GM18907 (cell line): ENCODE data around the gene LY6G5B.

Experiments used
- ATAC-seq: cut with Tn5 transposase; IDR thresholded peaks from one replicate; pipeline ENCODE4 v1.9.1; 2021; ENCODE audit warnings: mild to moderate bottlenecking, moderate library complexity; ENCODE audit not compliant: unreplicated experiment

LY6G5B gene

GRCh38 chr6:31669676-31670075 lies at the start of gene LY6G5B:
Gene LY6G5B (plus strand): TSS chr6:31669976. CDS start chr6:31670951, 975 bp downstream.
- ATAC-seq: no peak

DNA sequence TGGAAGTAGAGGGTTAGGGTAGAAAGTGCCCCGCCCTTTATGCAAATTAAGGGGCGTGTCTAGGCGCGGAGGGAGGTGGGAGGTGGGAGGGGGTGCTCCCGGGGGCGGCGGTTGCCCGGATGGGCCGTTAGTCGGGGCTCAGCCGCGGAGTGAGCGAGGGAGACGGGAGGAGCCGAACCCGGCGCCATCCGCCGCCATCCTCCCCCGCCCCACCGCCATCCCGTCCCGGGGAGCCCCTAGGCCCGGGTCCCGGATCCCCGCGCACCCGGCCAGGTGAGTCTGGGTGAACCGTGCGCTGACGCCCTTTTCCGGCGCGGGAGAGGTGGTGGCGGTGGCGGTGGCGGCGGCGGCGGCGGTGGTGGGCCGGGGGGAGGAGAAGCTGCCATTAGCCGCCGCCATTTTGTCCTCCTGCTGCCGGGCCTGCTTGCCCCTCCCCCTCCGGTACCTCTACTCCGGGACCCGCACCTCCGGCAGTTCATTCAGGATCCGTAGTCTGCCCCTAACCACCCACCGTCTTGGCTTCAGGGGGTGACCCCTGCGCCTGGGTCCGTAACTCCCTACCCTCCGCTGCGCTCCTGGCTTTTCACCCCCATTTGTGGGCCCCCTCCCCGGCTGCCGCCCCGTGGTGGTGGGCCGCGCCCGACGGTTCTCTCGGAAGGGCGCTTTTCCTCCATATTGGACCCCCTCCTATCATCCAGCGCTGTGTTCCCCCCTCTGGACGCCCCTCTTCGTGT lies 49.0 kb upstream of the LY6G5B start, which contains the start of gene PRRC2A:
PRRC2A (plus strand) TSS at position 130 of the 734 bp plus-strand sequence. CDS start 2,075 bp downstream, outside the sequence.
- peak; percentile 66 for ATAC-seq

DNA sequence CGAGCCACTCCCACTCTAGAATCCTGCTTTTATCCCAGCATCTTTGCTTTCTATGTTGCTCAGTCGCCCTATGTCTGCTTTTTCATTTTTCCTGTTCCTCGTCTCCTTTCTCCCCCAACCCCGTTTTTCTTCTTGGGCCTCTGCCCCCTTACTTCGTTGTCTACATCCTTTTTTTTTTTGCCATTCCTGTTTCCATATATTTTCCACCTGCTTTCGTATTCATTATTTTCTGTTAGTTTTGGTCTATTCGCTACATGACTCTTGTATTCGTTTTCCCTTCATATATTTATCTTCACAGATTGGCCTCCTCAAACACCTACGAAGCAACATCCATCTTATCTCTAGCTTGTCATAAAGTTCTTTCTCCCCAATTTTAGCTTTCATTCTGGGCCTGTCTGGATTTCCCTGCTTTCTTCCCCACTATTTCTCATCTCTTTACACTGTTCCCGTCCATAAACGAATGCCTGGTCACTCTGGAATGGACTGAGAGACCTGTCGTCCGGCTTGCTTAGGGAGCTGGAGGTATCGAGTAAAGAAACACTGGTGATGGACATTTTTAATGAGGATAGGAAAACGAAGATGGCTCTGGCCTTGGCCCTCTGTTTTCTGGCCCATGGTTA lies 48.3 kb upstream of the LY6G5B start:
- no peak for ATAC-seq

DNA sequence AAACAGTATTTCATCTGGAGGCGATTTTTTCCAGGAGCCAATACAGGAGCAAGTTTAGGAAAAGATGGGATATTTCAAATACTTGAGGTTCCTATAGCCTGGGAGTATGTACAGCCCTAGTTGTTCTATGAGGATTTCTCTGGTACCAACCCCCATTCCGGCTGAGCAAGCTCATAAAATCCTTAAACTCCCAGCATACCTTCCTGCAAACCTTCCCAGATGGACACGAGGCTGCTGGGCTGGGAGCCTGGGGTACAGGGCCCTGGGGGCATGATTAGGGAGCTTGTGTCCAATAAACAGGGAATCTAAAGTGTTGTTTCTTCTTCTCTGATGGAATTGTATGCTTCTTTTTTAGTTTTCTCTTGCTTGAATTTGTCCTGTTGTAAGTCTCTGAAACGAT lies 47.8 kb upstream of the LY6G5B start:
- ATAC-seq: no peak

GRCh38 chr6:31622684-31623091 lies 47.1 kb upstream of the LY6G5B start:
- ATAC-seq: no peak

DNA sequence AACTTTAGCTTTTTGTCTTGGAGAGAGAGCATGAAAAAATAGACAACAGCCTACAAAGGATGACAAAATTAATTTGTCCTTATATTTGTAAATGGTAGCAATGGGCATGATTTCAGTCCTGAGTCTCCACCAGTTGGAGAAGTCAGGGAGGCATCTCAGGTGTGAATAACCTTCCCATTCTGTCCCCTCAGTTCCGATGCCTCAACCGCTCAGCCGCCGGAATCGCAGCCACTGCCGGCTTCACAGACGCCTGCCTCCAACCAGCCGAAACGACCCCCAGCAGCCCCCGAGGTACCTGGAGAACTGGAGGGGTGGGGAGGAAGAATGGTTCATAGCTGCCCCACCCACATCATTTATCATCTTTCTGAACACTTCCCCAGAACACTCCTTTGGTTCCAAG lies 45.7 kb upstream of the LY6G5B start:
- ATAC-seq: no peak

DNA sequence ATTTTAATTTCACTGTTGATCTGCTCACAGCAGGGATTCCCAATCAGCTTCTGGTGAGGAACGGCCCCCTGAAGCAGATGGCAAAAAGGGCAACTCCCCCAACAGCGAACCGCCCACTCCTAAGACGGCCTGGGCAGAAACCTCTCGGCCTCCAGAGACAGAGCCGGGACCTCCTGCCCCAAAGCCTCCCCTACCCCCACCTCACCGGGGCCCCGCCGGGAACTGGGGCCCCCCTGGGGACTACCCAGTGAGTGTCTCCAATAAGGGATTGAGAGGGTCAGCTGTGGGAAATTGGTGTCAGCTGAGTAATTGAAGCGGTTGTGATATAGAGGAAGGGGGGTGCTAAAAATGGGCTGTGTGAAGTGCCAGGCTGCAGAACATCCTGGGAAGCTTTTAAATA lies 42.8 kb upstream of the LY6G5B start:
- ATAC-seq: no peak

GRCh38 chr6:31627690-31628287 lies 42.0 kb upstream of the LY6G5B start:
- no peak for ATAC-seq

- ATAC-seq: no peak
These were observed 40.8 kb upstream of the LY6G5B start for GRCh38 chr6:31629014-31629413.

GRCh38 chr6:31630177-31630934 lies 39.4 kb upstream of the LY6G5B start:
- no peak for ATAC-seq

DNA sequence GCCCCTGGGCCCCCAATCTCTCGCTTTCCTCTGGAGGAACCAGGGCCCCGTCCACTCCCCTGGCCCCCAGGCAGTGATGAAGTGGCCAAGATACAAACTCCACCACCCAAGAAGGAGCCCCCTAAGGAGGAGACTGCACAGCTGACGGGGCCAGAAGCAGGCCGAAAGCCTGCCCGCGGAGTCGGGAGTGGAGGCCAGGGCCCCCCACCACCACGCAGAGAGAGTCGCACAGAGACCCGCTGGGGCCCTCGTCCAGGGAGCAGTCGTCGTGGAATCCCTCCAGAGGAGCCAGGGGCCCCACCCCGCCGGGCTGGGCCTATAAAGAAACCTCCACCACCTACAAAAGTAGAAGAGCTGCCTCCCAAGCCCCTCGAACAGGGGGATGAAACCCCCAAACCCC lies 38.6 kb upstream of the LY6G5B start:
- no peak for ATAC-seq

DNA sequence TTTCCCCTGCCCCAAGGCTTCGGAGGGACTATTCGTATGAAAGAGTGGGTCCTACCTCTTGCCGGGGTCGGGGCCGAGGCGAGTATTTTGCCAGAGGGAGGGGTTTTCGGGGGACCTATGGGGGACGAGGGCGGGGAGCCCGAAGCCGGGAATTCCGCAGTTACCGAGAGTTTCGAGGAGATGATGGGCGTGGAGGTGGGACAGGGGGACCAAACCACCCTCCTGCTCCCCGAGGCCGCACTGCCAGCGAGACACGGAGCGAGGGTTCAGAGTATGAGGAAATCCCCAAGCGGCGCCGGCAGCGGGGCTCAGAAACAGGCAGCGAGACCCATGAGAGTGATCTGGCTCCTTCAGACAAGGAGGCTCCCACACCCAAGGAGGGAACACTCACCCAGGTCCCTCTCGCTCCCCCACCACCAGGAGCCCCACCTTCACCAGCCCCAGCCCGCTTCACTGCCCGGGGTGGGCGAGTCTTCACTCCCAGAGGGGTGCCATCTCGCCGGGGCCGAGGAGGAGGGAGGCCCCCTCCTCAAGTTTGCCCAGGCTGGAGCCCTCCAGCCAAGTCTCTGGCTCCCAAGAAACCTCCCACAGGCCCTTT lies 38.0 kb upstream of the LY6G5B start:
- ATAC-seq: no peak

DNA sequence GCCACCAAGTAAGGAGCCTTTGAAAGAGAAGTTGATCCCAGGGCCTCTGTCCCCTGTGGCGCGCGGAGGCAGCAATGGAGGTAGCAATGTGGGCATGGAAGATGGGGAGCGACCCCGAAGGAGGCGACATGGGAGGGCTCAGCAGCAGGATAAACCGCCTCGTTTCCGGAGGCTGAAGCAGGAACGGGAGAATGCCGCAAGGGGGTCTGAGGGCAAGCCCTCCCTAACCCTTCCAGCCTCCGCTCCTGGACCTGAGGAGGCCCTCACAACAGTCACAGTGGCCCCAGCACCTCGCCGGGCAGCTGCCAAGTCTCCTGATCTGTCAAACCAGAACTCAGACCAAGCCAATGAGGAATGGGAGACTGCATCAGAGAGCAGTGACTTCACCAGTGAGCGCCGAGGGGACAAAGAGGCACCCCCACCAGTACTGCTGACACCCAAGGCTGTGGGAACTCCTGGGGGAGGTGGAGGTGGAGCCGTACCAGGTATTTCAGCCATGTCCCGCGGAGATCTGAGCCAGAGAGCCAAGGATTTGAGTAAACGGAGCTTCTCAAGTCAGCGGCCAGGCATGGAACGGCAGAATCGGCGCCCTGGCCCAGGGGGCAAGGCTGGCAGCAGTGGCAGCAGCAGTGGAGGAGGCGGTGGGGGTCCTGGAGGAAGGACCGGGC lies 37.4 kb upstream of the LY6G5B start:
- no peak for ATAC-seq

GRCh38 chr6:31633447-31633846 lies 36.3 kb upstream of the LY6G5B start:
- no peak for ATAC-seq

DNA sequence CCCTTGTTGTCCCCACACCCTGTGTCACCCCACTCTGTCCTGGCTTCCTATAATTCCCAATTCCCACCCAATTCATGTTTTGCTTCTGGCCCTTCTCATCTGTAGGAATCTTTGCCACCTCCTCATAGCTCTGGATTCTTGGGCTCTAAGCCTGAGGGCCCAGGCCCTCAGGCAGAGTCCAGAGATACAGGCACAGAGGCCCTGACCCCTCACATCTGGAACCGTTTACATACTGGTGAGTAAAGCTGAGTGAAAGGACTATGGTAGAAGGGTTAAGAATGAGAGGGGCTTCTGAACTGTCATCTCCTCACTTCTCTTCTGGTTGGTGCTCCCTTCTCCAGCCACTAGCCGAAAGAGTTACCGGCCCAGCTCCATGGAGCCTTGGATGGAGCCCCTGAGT lies 35.6 kb upstream of the LY6G5B start:
- no peak for ATAC-seq

DNA sequence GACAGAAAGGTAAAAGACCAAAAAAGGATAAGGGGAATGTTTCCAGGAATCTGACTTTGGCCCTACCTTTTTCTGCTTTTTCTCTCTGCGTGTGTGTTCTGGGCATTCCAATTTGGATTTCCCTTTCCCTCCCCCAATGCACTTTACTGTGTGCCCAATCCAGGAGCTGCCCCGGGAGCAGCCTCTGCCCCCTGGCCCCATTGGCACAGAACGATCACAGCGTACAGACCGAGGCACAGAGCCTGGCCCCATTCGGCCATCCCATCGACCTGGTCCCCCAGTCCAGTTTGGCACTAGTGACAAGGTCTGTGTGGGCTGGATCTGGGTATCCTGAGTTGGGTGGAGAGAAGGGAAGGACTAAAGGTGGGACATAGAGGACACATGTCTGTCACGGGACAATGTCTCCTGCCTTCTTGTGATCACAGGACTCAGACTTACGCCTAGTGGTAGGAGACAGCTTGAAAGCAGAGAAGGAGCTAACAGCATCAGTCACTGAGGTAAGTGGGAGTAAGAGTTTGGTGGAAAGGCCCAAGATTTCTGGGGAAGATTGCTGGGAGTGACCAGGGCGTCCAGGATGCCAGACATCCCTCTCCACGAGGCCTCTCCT lies 34.7 kb upstream of the LY6G5B start:
- no peak for ATAC-seq

- ATAC-seq: no peak
These were observed 32.8 kb upstream of the LY6G5B start for GRCh38 chr6:31636698-31637596.

- no peak for ATAC-seq
These were observed 30.7 kb upstream of the LY6G5B start for GRCh38 chr6:31639043-31639442.

DNA sequence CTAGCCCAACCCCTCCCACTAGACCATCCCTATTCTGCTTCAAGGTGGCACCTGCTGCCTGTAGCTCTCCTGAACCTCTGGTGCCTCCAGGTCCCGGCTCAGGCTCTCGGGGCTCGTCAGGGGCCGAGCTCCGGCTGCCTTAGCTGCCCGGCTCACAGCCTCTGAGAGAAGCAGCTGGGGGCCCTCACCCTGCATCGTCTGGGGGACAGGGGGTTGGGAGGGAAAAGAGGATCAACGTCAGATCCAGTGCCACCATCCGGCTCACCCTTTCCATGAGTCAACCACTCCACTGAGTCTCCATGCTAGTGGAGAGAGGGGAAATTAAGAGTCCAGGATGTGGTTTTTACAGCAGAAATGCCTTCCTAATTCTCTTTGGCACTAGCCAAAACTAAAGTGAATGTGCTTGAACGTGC lies 30.3 kb upstream of the LY6G5B start:
- no peak for ATAC-seq
